HCT116 (cell line): Measurements from ENCODE around the gene SPSB1. TPM values are rescaled to one million over a fixed set of nuclear protein-coding genes. Genes with fewer than 3 reads are reported as not detected.

Experiments
- ATAC-seq: fragments of 200-7000 bp; cut with Tn5 transposase; 2 replicates; pipeline ENCODE4 v1.9.1; 2020; ENCODE audit warnings: mild to moderate bottlenecking, moderate library complexity
- BruUV-seq: library from RNA; stranded (reverse); fragments of 400-500 nt; replicated peaks from 2 replicates; lab custom pipeline; 2021; lab: Mats Ljungman, UMichigan
- CTCF ChIA-PET: fragments of 300-600 bp; sonication (Branson Sonifier 250); formaldehyde crosslinking; loops from one replicate; lab custom pipeline; 2021; ENCODE audit warnings: antibody characterized with exemption; lab: Charles Lee
- POLR2A ChIA-PET: fragments of 300-600, 350-600 bp; sonication (Branson Sonifier 250); formaldehyde crosslinking; loops from one replicate; lab custom pipeline; 2021; ENCODE audit warnings: antibody characterized with exemption; lab: Charles Lee
- RAD21 ChIA-PET, 2 experiments: fragments of 300-600 bp; sonication (Branson Sonifier 250); formaldehyde crosslinking; loops; one replicate each; lab custom pipeline; 2023; ENCODE audit warnings: low total read pairs in 2 of 2; ENCODE audit not compliant: uncharacterized antibody in 2 of 2, unreplicated experiment in 2 of 2, low non-redundant PET in 1 of 2; lab: Charles Lee
- DNase-seq: peaks from one replicate; pipeline ENCODE4 v3.0.0-alpha.2; 2010; ENCODE audit warnings: low read depth, low spot score
- H2AFZ ChIP-seq: fragments of 200-600 bp; shearing (Covaris generic), sonication (generic); 2 replicates; pipeline ENCODE4 v1.6.1; 2017; ENCODE audit warnings: low read depth, mixed run types, mixed read lengths, antibody characterized with exemption, low read length; ENCODE audit not compliant: poor library complexity, severe bottlenecking
- H3K27ac ChIP-seq: 2 replicates; pipeline ENCODE4 v1.5.1; 2012; ENCODE audit warnings: low read depth, low read length
- H3K27me3 ChIP-seq: fragments of 200-600 bp; sonication (generic); 2 replicates; pipeline ENCODE4 v1.6.1; 2016; ENCODE audit warnings: mixed run types, low read length, mixed read lengths; ENCODE audit not compliant: insufficient read depth
- H3K36me3 ChIP-seq, 2 experiments: fragments of 200-500 bp in 1 of 2; fragments of 200-600 bp in 1 of 2; sonication (Bioruptor generic) in 1 of 2; sonication (generic) in 1 of 2; 2 replicates each; pipeline versions ENCODE4 v1.5.1 to v1.6.1; 2014 to 2016; ENCODE audit warnings: low read length in 2 of 2, inconsistent platforms in 1 of 2, mixed read lengths in 1 of 2, mixed run types in 1 of 2; ENCODE audit not compliant: insufficient read depth in 2 of 2, control insufficient read depth in 1 of 2
- H3K4me1 ChIP-seq, 2 experiments: fragments of 200-600 bp in 1 of 2; sonication (generic) in 1 of 2; 2 replicates each; pipeline versions ENCODE4 v1.5.1 to v1.6.1; 2012 to 2017; ENCODE audit warnings: low read length in 2 of 2, inconsistent platforms in 1 of 2, mild to moderate bottlenecking in 1 of 2, mixed read lengths in 1 of 2, mixed run types in 1 of 2, moderate library complexity in 1 of 2; ENCODE audit not compliant: insufficient read depth in 2 of 2, control insufficient read depth in 1 of 2
- H3K4me2 ChIP-seq: fragments of 200-600 bp; sonication (generic); 2 replicates; pipeline ENCODE4 v1.6.1; 2017; ENCODE audit warnings: mixed run types, low read length, mixed read lengths
- H3K4me3 ChIP-seq, 2 experiments: fragments of 200-600 bp in 1 of 2; sonication (generic) in 1 of 2; replicated peaks in 1 of 2; 2 replicates each; pipeline ENCODE4 v1.5.1; 2011 to 2016; ENCODE audit warnings: low read length in 2 of 2, control low read depth in 1 of 2, low read depth in 1 of 2, mild to moderate bottlenecking in 1 of 2, mixed read lengths in 1 of 2, mixed run types in 1 of 2
- H3K79me2 ChIP-seq: fragments of 200-600 bp; sonication (generic); 2 replicates; pipeline ENCODE4 v1.6.1; 2017; ENCODE audit warnings: mild to moderate bottlenecking, mixed run types, low read length, moderate library complexity, mixed read lengths; ENCODE audit not compliant: insufficient read depth
- H3K9ac ChIP-seq: fragments of 200-600 bp; sonication (generic); 2 replicates; pipeline ENCODE4 v1.6.1; 2016; ENCODE audit warnings: low read length, mixed read lengths
- H3K9me2 ChIP-seq: fragments of 200-600 bp; sonication (generic), shearing (Covaris generic); 2 replicates; pipeline ENCODE4 v1.6.1; 2017; ENCODE audit warnings: mixed run types, mild to moderate bottlenecking, moderate library complexity; ENCODE audit not compliant: insufficient read depth
- H3K9me3 ChIP-seq, 2 experiments: fragments of 200-500 bp in 1 of 2; fragments of 200-600 bp in 1 of 2; sonication (Bioruptor generic) in 1 of 2; sonication (generic) in 1 of 2; 2 replicates each; pipeline ENCODE4 v1.6.1; 2014 to 2017; ENCODE audit warnings: low read length in 2 of 2, mixed read lengths in 2 of 2, inconsistent platforms in 1 of 2, low read depth in 1 of 2, mild to moderate bottlenecking in 1 of 2, mixed run types in 1 of 2, moderate library complexity in 1 of 2; ENCODE audit not compliant: control insufficient read depth in 1 of 2, insufficient read depth in 1 of 2
- H4K20me1 ChIP-seq: fragments of 200-600 bp; sonication (generic), shearing (Covaris generic); 2 replicates; pipeline ENCODE4 v1.6.1; 2017; ENCODE audit warnings: mixed run types, mild to moderate bottlenecking, moderate library complexity; ENCODE audit not compliant: insufficient read depth
- JUND ChIP-seq: IDR thresholded peaks from 2 replicates; pipeline ENCODE4 v1.6.1; 2012
- POLR2A ChIP-seq: IDR thresholded peaks from 2 replicates; pipeline ENCODE4 v1.7.0; 2011; ENCODE audit warnings: borderline replicate concordance; ENCODE audit not compliant: insufficient read depth, insufficient read length; ENCODE audit errors: extremely low read depth
- POLR2AphosphoS5 ChIP-seq: IDR thresholded peaks from 2 replicates; pipeline ENCODE4 v1.6.1; 2011; ENCODE audit warnings: mild to moderate bottlenecking, low read depth, low read length, moderate library complexity
- SRF ChIP-seq: IDR thresholded peaks from 2 replicates; pipeline ENCODE4 v1.6.1; 2012; ENCODE audit warnings: low read depth
- TCF7L2 ChIP-seq: IDR thresholded peaks from 2 replicates; pipeline ENCODE4 v1.7.0; 2011; ENCODE audit warnings: borderline replicate concordance, inconsistent platforms; ENCODE audit not compliant: insufficient read depth, insufficient read length; ENCODE audit errors: extremely low read depth
- ZFX ChIP-seq: fragments of 450-650 bp; IDR thresholded peaks from 2 replicates; pipeline ENCODE4 v1.6.1; 2017
- intact Hi-C: fragments of 100-400 bp; cut with micrococcal nuclease; formaldehyde crosslinking; loops from 2 replicates; pipeline ENCODE4 v1.10.0; 2022
- total RNA-seq: library from RNA; stranded (reverse); gene quantifications from one replicate; pipeline ENCODE4 v1.2.1, GENCODE V29; 2021; ENCODE audit not compliant: unreplicated experiment
- TF ChIP-seq, protein P1 (sequence below): IDR thresholded peaks from 2 replicates; pipeline ENCODE4 v1.6.1; 2012; ENCODE audit warnings: low read depth

SPSB1 gene
- total RNA-seq, 1 experiment from 2014 or later = 10.8 TPM

DNA sequence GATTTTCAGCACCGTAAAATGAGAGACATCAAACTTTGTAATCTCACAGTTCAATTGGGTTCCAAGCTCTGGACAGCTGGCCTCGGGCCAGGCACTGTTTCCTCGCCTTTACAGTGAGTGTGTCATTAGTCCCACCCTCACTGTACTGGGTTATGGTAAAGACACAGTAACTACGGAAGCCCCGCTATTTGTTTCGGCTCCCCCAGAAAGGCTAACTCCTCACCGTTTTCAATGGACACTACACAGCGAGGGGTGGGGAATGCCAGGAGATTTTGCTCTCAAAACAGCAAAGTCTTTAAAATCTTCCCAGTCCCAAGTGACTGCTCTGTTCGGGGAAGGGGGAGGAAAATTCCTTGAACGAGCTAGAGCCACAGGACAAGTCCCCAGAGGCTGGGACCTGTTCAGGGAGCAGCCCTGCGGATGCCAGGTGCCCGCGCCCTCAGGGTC is 757 bp upstream of the SPSB1 start:
- H2AFZ ChIP-seq = no peak overlapping the region
- ChIA-PET RAD21 (interaction anchor here in 1 of 2 experiments (1.1 kb wide), 1 partner anchor 164 kb away, joined by 4 read pairs; no protein-coding TSS in a partner anchor), CTCF (interaction anchor here (0.9 to 1.3 kb wide), 3 partner anchors 25 to 199 kb away, joined by 4 read pairs; no protein-coding TSS in a partner anchor), POLR2A (interaction anchor here (0.9 kb wide), 1 partner anchor 11 kb away, joined by 3 read pairs; no protein-coding TSS in a partner anchor)
- H3K27me3 ChIP-seq = no peaks in the 10 kb centered on the region
- DNase-seq (no peak), ATAC-seq (no peak)
- 0 out of 4 replicates have a peak, but pooled peaks cover 0 to 3% of the 10 kb centered on the region in 2 experiments for H3K36me3 ChIP-seq
- no TSS peak for BruUV-seq
- peaks cover 36% of the 10 kb centered on the region for H3K79me2 ChIP-seq
- no peak overlapping the region; the same call in 1 of the 2 replicates for H3K27ac ChIP-seq
- no peak for TF ChIP-seq SRF
- no peak for TF ChIP-seq POLR2AphosphoS5
- TF ChIP-seq, protein P1, sequence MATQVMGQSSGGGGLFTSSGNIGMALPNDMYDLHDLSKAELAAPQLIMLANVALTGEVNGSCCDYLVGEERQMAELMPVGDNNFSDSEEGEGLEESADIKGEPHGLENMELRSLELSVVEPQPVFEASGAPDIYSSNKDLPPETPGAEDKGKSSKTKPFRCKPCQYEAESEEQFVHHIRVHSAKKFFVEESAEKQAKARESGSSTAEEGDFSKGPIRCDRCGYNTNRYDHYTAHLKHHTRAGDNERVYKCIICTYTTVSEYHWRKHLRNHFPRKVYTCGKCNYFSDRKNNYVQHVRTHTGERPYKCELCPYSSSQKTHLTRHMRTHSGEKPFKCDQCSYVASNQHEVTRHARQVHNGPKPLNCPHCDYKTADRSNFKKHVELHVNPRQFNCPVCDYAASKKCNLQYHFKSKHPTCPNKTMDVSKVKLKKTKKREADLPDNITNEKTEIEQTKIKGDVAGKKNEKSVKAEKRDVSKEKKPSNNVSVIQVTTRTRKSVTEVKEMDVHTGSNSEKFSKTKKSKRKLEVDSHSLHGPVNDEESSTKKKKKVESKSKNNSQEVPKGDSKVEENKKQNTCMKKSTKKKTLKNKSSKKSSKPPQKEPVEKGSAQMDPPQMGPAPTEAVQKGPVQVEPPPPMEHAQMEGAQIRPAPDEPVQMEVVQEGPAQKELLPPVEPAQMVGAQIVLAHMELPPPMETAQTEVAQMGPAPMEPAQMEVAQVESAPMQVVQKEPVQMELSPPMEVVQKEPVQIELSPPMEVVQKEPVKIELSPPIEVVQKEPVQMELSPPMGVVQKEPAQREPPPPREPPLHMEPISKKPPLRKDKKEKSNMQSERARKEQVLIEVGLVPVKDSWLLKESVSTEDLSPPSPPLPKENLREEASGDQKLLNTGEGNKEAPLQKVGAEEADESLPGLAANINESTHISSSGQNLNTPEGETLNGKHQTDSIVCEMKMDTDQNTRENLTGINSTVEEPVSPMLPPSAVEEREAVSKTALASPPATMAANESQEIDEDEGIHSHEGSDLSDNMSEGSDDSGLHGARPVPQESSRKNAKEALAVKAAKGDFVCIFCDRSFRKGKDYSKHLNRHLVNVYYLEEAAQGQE = no peak
- TF ChIP-seq JUND = no peak
- TF ChIP-seq POLR2A = no peak
- no peaks in the 10 kb centered on the region for H4K20me1 ChIP-seq
- peaks cover 19 to 30% of the 10 kb centered on the region in 2 experiments for H3K4me1 ChIP-seq
- intact Hi-C loops = no loop called here
- H3K4me2 ChIP-seq = peak overlapping the region; percentile 68
- H3K9me2 ChIP-seq = no peaks in the 10 kb centered on the region
- peak overlapping the region in 1 of 2 experiments; percentile 92; a peak in 2 of 4 replicates for H3K4me3 ChIP-seq
- peaks cover 8 to 13% of the 10 kb centered on the region in 2 experiments; a peak in 2 of 4 replicates for H3K9me3 ChIP-seq
- H3K9ac ChIP-seq = no peak overlapping the region

DNA sequence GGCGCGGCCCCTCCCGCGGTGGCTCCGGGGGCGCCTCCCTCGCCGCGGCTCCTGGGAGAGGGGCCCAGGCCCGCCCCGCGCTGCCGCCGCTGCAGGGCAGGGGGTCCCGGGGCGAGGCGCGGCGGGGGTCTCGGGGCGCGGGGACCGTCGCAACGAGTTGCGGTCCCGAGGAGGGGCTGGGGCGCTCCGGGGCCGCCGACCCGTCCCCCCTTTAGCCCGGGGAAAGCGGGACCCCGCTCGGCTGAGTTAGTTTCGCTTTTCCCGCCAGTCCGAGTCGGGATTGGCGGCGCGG is 493 bp downstream of the SPSB1 start:
- Histone ChIP-seq H3K27me3 (no peaks in the 10 kb centered on the region), H4K20me1 (no peaks in the 10 kb centered on the region), H3K9me2 (no peaks in the 10 kb centered on the region), H3K27ac (peak overlapping the region; percentile 51; the same call in 1 of the 2 replicates), H3K36me3 (0 out of 4 replicates have a peak, but pooled peaks cover 0 to 3% of the 10 kb centered on the region in 2 experiments), H3K9ac (peak overlapping the region; percentile 76), H3K4me3 (peak overlapping the region; percentile 75 to 92), H3K9me3 (peaks cover 0 to 4% of the 10 kb centered on the region in 2 experiments; a peak in 1 of 4 replicates), H3K4me2 (peak overlapping the region; percentile 97), H3K4me1 (peaks cover 19 to 34% of the 10 kb centered on the region in 2 experiments), H3K79me2 (peaks cover 49% of the 10 kb centered on the region), H2AFZ (no peak overlapping the region)
- POLR2A ChIA-PET = no interaction called here
- RAD21 ChIA-PET = no interaction called here
- CTCF ChIA-PET = no interaction called here
- no TSS peak for BruUV-seq
- no peak for DNase-seq
- intact Hi-C loops = no loop called here
- TF ChIP-seq ZFX = peak; percentile 38
- TF ChIP-seq TCF7L2 = no peak
- TF ChIP-seq, all 23 proteins: peak for 1
- no peak; the same call in 1 of the 2 replicates for ATAC-seq
